K562 (cell line): ENCODE measurements around the gene TM9SF4. TPM values are rescaled to one million over a fixed set of nuclear protein-coding genes. Genes with fewer than 3 reads are reported as not detected.

Source experiments
- ATF3 ChIP-seq, 2 experiments: fragments of 450-650 bp in 1 of 2; sonication (generic) in 1 of 2; formaldehyde crosslinking in 1 of 2; IDR thresholded peaks in 1 of 2; conservative IDR thresholded peaks in 1 of 2; 2 replicates each; pipeline versions ENCODE4 v1.6.1 to v1.8.1; 2016 to 2023; ENCODE audit warnings: mild to moderate bottlenecking in 2 of 2, moderate library complexity in 2 of 2, inconsistent platforms in 1 of 2, missing genetic modification reagents in 1 of 2
- ATF7 ChIP-seq: fragments of 450-650 bp; IDR thresholded peaks from 2 replicates; pipeline ENCODE4 v1.7.1; 2014; ENCODE audit warnings: mild to moderate bottlenecking, moderate library complexity
- CEBPG ChIP-seq, 3 experiments: fragments of 200-800 bp in 1 of 3; sonication (Bioruptor generic) in 1 of 3; sonication (generic) in 1 of 3; formaldehyde crosslinking in 1 of 3; IDR thresholded peaks in 2 of 3; conservative IDR thresholded peaks in 1 of 3; 2 replicates each; pipeline versions ENCODE4 v1.6.1 to v1.8.0; 2016 to 2022; ENCODE audit warnings: missing compliant biosample characterization in 2 of 3, missing genetic modification characterization in 2 of 3, mild to moderate bottlenecking in 1 of 3, missing genetic modification reagents in 1 of 3
- CXXC5 ChIP-seq: fragments of 250-450 bp; sonication (Bioruptor Pico); IDR thresholded peaks from 2 replicates; pipeline ENCODE4 v1.8.0; 2022; ENCODE audit warnings: inconsistent platforms, mild to moderate bottlenecking, moderate library complexity
- DLX4 ChIP-seq: fragments of 250-450 bp; sonication (Bioruptor Pico); IDR thresholded peaks from 2 replicates; pipeline ENCODE4 v1.6.1; 2021; ENCODE audit warnings: mild to moderate bottlenecking
- E2F4 ChIP-seq: sonication (generic); formaldehyde crosslinking; IDR thresholded peaks from 2 replicates; pipeline ENCODE4 v1.8.0; 2022; ENCODE audit warnings: mild to moderate bottlenecking, low read depth, missing genetic modification reagents
- HMG20A ChIP-seq: fragments of 450-650 bp; formaldehyde crosslinking; conservative IDR thresholded peaks from 2 replicates; pipeline ENCODE4 v1.4.0; 2020; ENCODE audit warnings: mild to moderate bottlenecking, mixed read lengths
- JUN ChIP-seq, 2 experiments: sonication (generic) in 1 of 2; formaldehyde crosslinking in 1 of 2; IDR thresholded peaks; 2 replicates each; pipeline versions ENCODE4 v1.6.1 to v1.8.0; 2012 to 2022; ENCODE audit warnings: borderline replicate concordance in 2 of 2, mild to moderate bottlenecking in 2 of 2, improper control_type of control experiment in 1 of 2, low read depth in 1 of 2, low read length in 1 of 2, missing genetic modification reagents in 1 of 2
- KLF13 ChIP-seq: fragments of 450-650 bp; IDR thresholded peaks from 2 replicates; pipeline ENCODE4 v1.6.1; 2016; ENCODE audit warnings: missing genetic modification characterization, low read depth, mild to moderate bottlenecking, missing compliant biosample characterization, moderate library complexity, borderline replicate concordance
- MCM7 ChIP-seq, 2 experiments: fragments of 450-650 bp; IDR thresholded peaks; 2 replicates each; pipeline ENCODE4 v1.6.1; 2016 to 2018
- MIER1 ChIP-seq: fragments of 450-650 bp; IDR thresholded peaks from 2 replicates; pipeline ENCODE4 v1.6.1; 2016; ENCODE audit warnings: antibody characterized with exemption, mild to moderate bottlenecking, low read depth
- POLR2H ChIP-seq: IDR thresholded peaks from 2 replicates; pipeline ENCODE4 v1.6.1; 2016; ENCODE audit warnings: missing genetic modification characterization, low read depth, mild to moderate bottlenecking, control low read depth, missing compliant biosample characterization, moderate library complexity
- PRPF4 ChIP-seq: fragments of 200-400 bp; formaldehyde crosslinking; IDR thresholded peaks from one replicate; pipeline ENCODE4 v1.6.1; 2017; ENCODE audit warnings: low read length, low read depth, mild to moderate bottlenecking; ENCODE audit not compliant: insufficient read depth, poor library complexity, severe bottlenecking
- RB1 ChIP-seq: fragments of 450-650 bp; IDR thresholded peaks from 2 replicates; pipeline ENCODE4 v1.6.1; 2017; ENCODE audit warnings: low read depth, mild to moderate bottlenecking
- RBFOX2 ChIP-seq: fragments of 200-400 bp; formaldehyde crosslinking; IDR thresholded peaks from 2 replicates; pipeline ENCODE4 v1.6.1; 2017; ENCODE audit warnings: low read depth, mild to moderate bottlenecking, low read length, moderate library complexity
- RBM25 ChIP-seq: fragments of 200-400 bp; formaldehyde crosslinking; IDR thresholded peaks from 2 replicates; pipeline ENCODE4 v1.6.1; 2018; ENCODE audit warnings: low read length, low read depth, moderate library complexity; ENCODE audit not compliant: severe bottlenecking
- RBM39 ChIP-seq: fragments of 200-400 bp; formaldehyde crosslinking; optimal IDR thresholded peaks from 2 replicates; pipeline ENCODE3; 2018; ENCODE audit warnings: low read depth, low read length
- TBP ChIP-seq: optimal IDR thresholded peaks from 2 replicates; pipeline ENCODE3; 2011; ENCODE audit warnings: low read depth, low read length, improper control_type of control experiment
- ZBTB7A ChIP-seq: IDR thresholded peaks from 2 replicates; pipeline ENCODE4 v1.6.1; 2011; ENCODE audit warnings: low read depth, mild to moderate bottlenecking, low read length, moderate library complexity, borderline replicate concordance; ENCODE audit not compliant: control insufficient read depth
- ZKSCAN8 ChIP-seq: fragments of 200-800 bp; sonication (Bioruptor generic); IDR thresholded peaks from 2 replicates; pipeline ENCODE4 v1.6.1; 2016; ENCODE audit warnings: missing genetic modification characterization, missing compliant biosample characterization
- ZNF354B ChIP-seq: fragments of 250-450 bp; sonication (Bioruptor Pico); IDR thresholded peaks from 2 replicates; pipeline ENCODE4 v1.4.0; 2020
- ZNF75A ChIP-seq: fragments of 450-650 bp; formaldehyde crosslinking; IDR thresholded peaks from 2 replicates; pipeline ENCODE4 v1.4.0; 2020; ENCODE audit warnings: mild to moderate bottlenecking
- ZNF766 ChIP-seq: fragments of 200-800 bp; sonication (Bioruptor generic); conservative IDR thresholded peaks from 2 replicates; pipeline ENCODE4 v1.6.1; 2016; ENCODE audit warnings: missing genetic modification characterization, missing compliant biosample characterization
- polyA plus RNA-seq, 8 experiments: library from polyadenylated mRNA; depleted of rRNA in 4 of 8; stranded (reverse) in 5 of 8; unstranded in 3 of 8; fragments of >200 nt; fragmentation: Nextera tagmentation in 2 of 8; fragmentation: Illumina TruSeq in 1 of 8; extraction: Ambion mirVana in 2 of 8; extraction: Trizol in 1 of 8; gene quantifications; 2 replicates each; pipeline versions ENCODE4 v1.2.1 to v1.2.3, GENCODE V29; 2011 to 2014; ENCODE audit warnings: inconsistent platforms in 1 of 8, missing spikeins in 1 of 8
- total RNA-seq, 7 experiments: library from RNA; depleted of rRNA in 6 of 7; stranded (reverse); fragments of >200 nt in 6 of 7; fragmentation: Illumina TruSeq in 2 of 7; extraction: Trizol in 2 of 7; gene quantifications; 2 replicates each; pipeline versions ENCODE4 v1.2.1 to v1.2.3, GENCODE V29; 2011 to 2021; ENCODE audit warnings: low replicate concordance in 1 of 7

The TM9SF4 gene
- total and polyA plus RNA-seq, 9 of the 15 experiments (the other 6 are each of a cell fraction or from before 2014, with no cell fraction given) = 14.5 to 46.3 (median 26.9) TPM

GRCh38 chr20:32205110-32205842 lies 95.8 kb downstream of the TM9SF4 start (continued):
- peak; percentile 71 for TF ChIP-seq ATF3 (IDR thresholded peaks at IDR 0.05)
- TF ChIP-seq ATF3 (CRISPR knock-in tag; conservative IDR thresholded peaks at IDR 0.05) = no peak
- TF ChIP-seq JUN (IDR thresholded peaks at IDR 0.05; ENCODE audit: borderline replicate concordance, low read depth, low read length) = no peak
- no peak for TF ChIP-seq JUN (CRISPR knock-in tag; IDR thresholded peaks at IDR 0.05; ENCODE audit: borderline replicate concordance)
- TF ChIP-seq ZNF75A = no peak
- TF ChIP-seq MCM7 (IDR thresholded peaks at IDR 0.05) = no peak
- TF ChIP-seq E2F4 (CRISPR knock-in tag) = no peak
- peak; percentile 37; the same call in 1 of the 2 replicates for TF ChIP-seq CXXC5 (CRISPR knock-in tag)
- TF ChIP-seq RBM25 = no peak
- TF ChIP-seq HMG20A (CRISPR knock-in tag) = no peak
- TF ChIP-seq POLR2H (tag) = no peak
- no peak for TF ChIP-seq ZBTB7A
- no peak for TF ChIP-seq CEBPG (CRISPR knock-in tag; IDR thresholded peaks at IDR 0.05)
- TF ChIP-seq CEBPG (tag; conservative IDR thresholded peaks at IDR 0.05 in 1 of 2, IDR thresholded peaks at IDR 0.05 in 1 of 2) = peak; percentile 34 to 67; a peak in 3 of 4 replicates
- TF ChIP-seq ZKSCAN8 = no peak
- TF ChIP-seq MIER1 = no peak
- no peak for TF ChIP-seq TBP
- no peak for TF ChIP-seq RB1
- no peak for TF ChIP-seq KLF13 (tag)
- no peak for TF ChIP-seq ZNF766 (CRISPR knock-in tag)
- no peak for TF ChIP-seq PRPF4
- 0 out of 2 replicates have a peak, but pooled peaks have one; percentile 8 for TF ChIP-seq RBFOX2
- TF ChIP-seq RBM39 = no peak
- TF ChIP-seq ZNF354B (CRISPR knock-in tag) = no peak
- 0 out of 2 replicates have a peak, but pooled peaks have one; percentile 25 for TF ChIP-seq ATF7
- no peak for TF ChIP-seq DLX4 (CRISPR knock-in tag)
- TF ChIP-seq, all 486 proteins: peak for 6
